GM12878 (cell line): ENCODE measurements around the gene GTF2F2. TPM values are rescaled to one million over a fixed set of nuclear protein-coding genes. Genes with fewer than 3 reads are reported as not detected.

Source experiments
- ASH2L ChIP-seq: fragments of 300-600, 200-600 bp; sonication (generic); IDR thresholded peaks from 2 replicates; pipeline ENCODE4 v1.6.1; 2017; ENCODE audit warnings: low read depth, mild to moderate bottlenecking, borderline replicate concordance
- ATF7 ChIP-seq: fragments of 450-650 bp; IDR thresholded peaks from 2 replicates; pipeline ENCODE4 v1.6.1; 2016; ENCODE audit warnings: low read depth, mild to moderate bottlenecking
- BACH1 ChIP-seq: fragments of 450-650 bp; IDR thresholded peaks from 2 replicates; pipeline ENCODE4 v1.6.1; 2017; ENCODE audit warnings: mild to moderate bottlenecking, borderline replicate concordance
- CBX3 ChIP-seq: fragments of 200-600 bp; sonication (generic); IDR thresholded peaks from 2 replicates; pipeline ENCODE4 v1.6.1; 2016; ENCODE audit warnings: low read depth, borderline replicate concordance
- CBX5 ChIP-seq: sonication (generic); IDR thresholded peaks from 2 replicates; pipeline ENCODE4 v1.6.1; 2016; ENCODE audit warnings: low read depth, moderate library complexity, mild to moderate bottlenecking, inconsistent platforms
- CHD1 ChIP-seq: IDR thresholded peaks from 2 replicates; pipeline ENCODE4 v1.6.1; 2012; ENCODE audit warnings: low read depth, low read length, improper control_type of control experiment
- ESRRA ChIP-seq: IDR thresholded peaks from 2 replicates; pipeline ENCODE4 v1.6.1; 2012; ENCODE audit warnings: mild to moderate bottlenecking, low read length, improper control_type of control experiment
- FOXK2 ChIP-seq: fragments of 450-650 bp; IDR thresholded peaks from 2 replicates; pipeline ENCODE4 v1.6.1; 2017; ENCODE audit warnings: mild to moderate bottlenecking, moderate library complexity
- GATAD2B ChIP-seq: fragments of 450-650 bp; conservative IDR thresholded peaks from 2 replicates; pipeline ENCODE4 v1.6.1; 2017; ENCODE audit warnings: low read depth, mild to moderate bottlenecking, moderate library complexity
- JUND ChIP-seq: IDR thresholded peaks from 2 replicates; pipeline ENCODE4 v1.6.1; 2012; ENCODE audit warnings: low read depth, mild to moderate bottlenecking, low read length, improper control_type of control experiment, moderate library complexity
- MTA3 ChIP-seq: IDR thresholded peaks from 2 replicates; pipeline ENCODE4 v1.6.1; 2012; ENCODE audit warnings: low read length, inconsistent platforms, borderline replicate concordance
- PAX8 ChIP-seq: fragments of 450-650 bp; IDR thresholded peaks from 2 replicates; pipeline ENCODE4 v1.6.1; 2017; ENCODE audit warnings: mild to moderate bottlenecking, moderate library complexity
- RFX5 ChIP-seq: IDR thresholded peaks from 2 replicates; pipeline ENCODE4 v1.6.1; 2011; ENCODE audit warnings: low read depth, low read length, improper control_type of control experiment
- SIX5 ChIP-seq: IDR thresholded peaks from 2 replicates; pipeline ENCODE4 v1.6.1; 2011; ENCODE audit warnings: mild to moderate bottlenecking, low read depth, low read length, moderate library complexity; ENCODE audit not compliant: severe bottlenecking
- SRF ChIP-seq, 2 experiments: IDR thresholded peaks; 2 replicates each; pipeline ENCODE4 v1.6.1; 2011; ENCODE audit warnings: low read depth in 2 of 2, low read length in 2 of 2, mild to moderate bottlenecking in 1 of 2, moderate library complexity in 1 of 2
- SUZ12 ChIP-seq: fragments of 200-600 bp; sonication (generic); IDR thresholded peaks from one replicate; pipeline ENCODE4 v1.6.1; 2018; ENCODE audit warnings: antibody characterized with exemption, mild to moderate bottlenecking; ENCODE audit not compliant: unreplicated experiment
- TCF7 ChIP-seq: IDR thresholded peaks from 2 replicates; pipeline ENCODE4 v1.6.1; 2014; ENCODE audit warnings: antibody characterized with exemption, borderline replicate concordance
- ZNF207 ChIP-seq: fragments of 450-650 bp; IDR thresholded peaks from 2 replicates; pipeline ENCODE4 v1.6.1; 2014; ENCODE audit warnings: antibody characterized with exemption, mild to moderate bottlenecking, borderline replicate concordance
- polyA plus RNA-seq, 11 experiments: library from polyadenylated mRNA; depleted of rRNA in 4 of 11; unstranded in 6 of 11; stranded (reverse) in 5 of 11; fragments of >200 nt; fragmentation: Nextera tagmentation in 4 of 11; fragmentation: Illumina TruSeq in 1 of 11; extraction: Ambion mirVana in 4 of 11; extraction: Trizol in 1 of 11; gene quantifications; 1 replicate in 1 of 11; 2 replicates in 10 of 11; pipeline versions ENCODE4 v1.2.1 to v1.2.3, GENCODE V29; 2011 to 2016; ENCODE audit warnings: inconsistent platforms in 2 of 11, missing spikeins in 2 of 11, low read depth in 1 of 11
- total RNA-seq, 4 experiments: library from RNA; depleted of rRNA in 3 of 4; stranded (reverse); fragments of >200 nt in 3 of 4; fragmentation: Illumina TruSeq in 1 of 4; extraction: Trizol in 1 of 4; gene quantifications; 2 replicates each; pipeline versions ENCODE4 v1.2.1 to v1.2.3, GENCODE V29; 2013 to 2021
- TF ChIP-seq, protein P1 (sequence below): fragments of 450-650 bp; IDR thresholded peaks from 2 replicates; pipeline ENCODE4 v1.6.1; 2017; ENCODE audit warnings: antibody characterized with exemption, mild to moderate bottlenecking, moderate library complexity
- TF ChIP-seq, protein P2 (sequence below): fragments of 450-650 bp; IDR thresholded peaks from 2 replicates; pipeline ENCODE4 v1.6.1; 2017; ENCODE audit warnings: mild to moderate bottlenecking
- TF ChIP-seq, protein P3 (sequence below): IDR thresholded peaks from 2 replicates; pipeline ENCODE4 v1.6.1; 2012; ENCODE audit warnings: low read length, inconsistent platforms
- TF ChIP-seq, protein P4 (sequence below): fragments of 450-650 bp; IDR thresholded peaks from 2 replicates; pipeline ENCODE4 v1.6.1; 2018; ENCODE audit warnings: mild to moderate bottlenecking, low read depth, moderate library complexity; ENCODE audit not compliant: partially characterized antibody
- TF ChIP-seq, protein P5 (sequence below): fragments of 450-650 bp; IDR thresholded peaks from 2 replicates; pipeline ENCODE4 v1.6.1; 2016; ENCODE audit warnings: mild to moderate bottlenecking

GTF2F2 gene
- total and polyA plus RNA-seq, 10 of the 15 experiments (the other 5 are each of a cell fraction or from before 2014, with no cell fraction given): 14.5 to 30.8 (median 22.6) TPM

DNA sequence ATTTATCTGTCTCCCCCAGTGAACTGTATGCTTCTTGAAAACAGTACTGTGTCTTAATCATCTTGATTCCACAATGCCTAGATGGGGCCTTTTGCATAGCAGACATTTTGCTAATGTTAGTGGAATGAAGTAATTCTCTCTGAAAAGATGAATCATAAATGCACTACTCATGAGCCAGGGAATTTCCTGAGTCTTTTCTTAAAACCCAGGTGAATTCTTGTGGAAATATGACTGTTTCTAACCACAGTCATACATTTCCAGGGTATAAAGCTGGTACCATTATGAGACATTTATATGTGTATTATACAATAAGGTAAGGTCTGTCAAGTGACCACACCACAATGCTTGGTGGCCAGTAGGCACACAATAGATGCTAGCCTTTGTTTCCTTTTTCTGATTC lies 86.0 kb downstream of the GTF2F2 start (continued):
- TF ChIP-seq, protein P1, sequence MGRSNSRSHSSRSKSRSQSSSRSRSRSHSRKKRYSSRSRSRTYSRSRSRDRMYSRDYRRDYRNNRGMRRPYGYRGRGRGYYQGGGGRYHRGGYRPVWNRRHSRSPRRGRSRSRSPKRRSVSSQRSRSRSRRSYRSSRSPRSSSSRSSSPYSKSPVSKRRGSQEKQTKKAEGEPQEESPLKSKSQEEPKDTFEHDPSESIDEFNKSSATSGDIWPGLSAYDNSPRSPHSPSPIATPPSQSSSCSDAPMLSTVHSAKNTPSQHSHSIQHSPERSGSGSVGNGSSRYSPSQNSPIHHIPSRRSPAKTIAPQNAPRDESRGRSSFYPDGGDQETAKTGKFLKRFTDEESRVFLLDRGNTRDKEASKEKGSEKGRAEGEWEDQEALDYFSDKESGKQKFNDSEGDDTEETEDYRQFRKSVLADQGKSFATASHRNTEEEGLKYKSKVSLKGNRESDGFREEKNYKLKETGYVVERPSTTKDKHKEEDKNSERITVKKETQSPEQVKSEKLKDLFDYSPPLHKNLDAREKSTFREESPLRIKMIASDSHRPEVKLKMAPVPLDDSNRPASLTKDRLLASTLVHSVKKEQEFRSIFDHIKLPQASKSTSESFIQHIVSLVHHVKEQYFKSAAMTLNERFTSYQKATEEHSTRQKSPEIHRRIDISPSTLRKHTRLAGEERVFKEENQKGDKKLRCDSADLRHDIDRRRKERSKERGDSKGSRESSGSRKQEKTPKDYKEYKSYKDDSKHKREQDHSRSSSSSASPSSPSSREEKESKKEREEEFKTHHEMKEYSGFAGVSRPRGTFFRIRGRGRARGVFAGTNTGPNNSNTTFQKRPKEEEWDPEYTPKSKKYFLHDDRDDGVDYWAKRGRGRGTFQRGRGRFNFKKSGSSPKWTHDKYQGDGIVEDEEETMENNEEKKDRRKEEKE: no peak
- TF ChIP-seq, protein P2, sequence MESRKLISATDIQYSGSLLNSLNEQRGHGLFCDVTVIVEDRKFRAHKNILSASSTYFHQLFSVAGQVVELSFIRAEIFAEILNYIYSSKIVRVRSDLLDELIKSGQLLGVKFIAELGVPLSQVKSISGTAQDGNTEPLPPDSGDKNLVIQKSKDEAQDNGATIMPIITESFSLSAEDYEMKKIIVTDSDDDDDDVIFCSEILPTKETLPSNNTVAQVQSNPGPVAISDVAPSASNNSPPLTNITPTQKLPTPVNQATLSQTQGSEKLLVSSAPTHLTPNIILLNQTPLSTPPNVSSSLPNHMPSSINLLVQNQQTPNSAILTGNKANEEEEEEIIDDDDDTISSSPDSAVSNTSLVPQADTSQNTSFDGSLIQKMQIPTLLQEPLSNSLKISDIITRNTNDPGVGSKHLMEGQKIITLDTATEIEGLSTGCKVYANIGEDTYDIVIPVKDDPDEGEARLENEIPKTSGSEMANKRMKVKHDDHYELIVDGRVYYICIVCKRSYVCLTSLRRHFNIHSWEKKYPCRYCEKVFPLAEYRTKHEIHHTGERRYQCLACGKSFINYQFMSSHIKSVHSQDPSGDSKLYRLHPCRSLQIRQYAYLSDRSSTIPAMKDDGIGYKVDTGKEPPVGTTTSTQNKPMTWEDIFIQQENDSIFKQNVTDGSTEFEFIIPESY: no peak
- TF ChIP-seq FOXK2 (no peak), SUZ12 (no peak), SRF (IDR thresholded peaks at IDR 0.05; ENCODE audit: low read depth in 2 of 2, low read length in 2 of 2) (no peak), RFX5 (no peak), JUND (no peak), ESRRA (no peak), TCF7 (peak; percentile 65; the same call in 1 of the 2 replicates), BACH1 (no peak), CBX3 (no peak), MTA3 (peak; percentile 81), ASH2L (no peak), ATF7 (peak; percentile 64), CBX5 (no peak), ZNF207 (no peak), CHD1 (no peak), GATAD2B (no peak), SIX5 (no peak), PAX8 (no peak)
- TF ChIP-seq, protein P3, sequence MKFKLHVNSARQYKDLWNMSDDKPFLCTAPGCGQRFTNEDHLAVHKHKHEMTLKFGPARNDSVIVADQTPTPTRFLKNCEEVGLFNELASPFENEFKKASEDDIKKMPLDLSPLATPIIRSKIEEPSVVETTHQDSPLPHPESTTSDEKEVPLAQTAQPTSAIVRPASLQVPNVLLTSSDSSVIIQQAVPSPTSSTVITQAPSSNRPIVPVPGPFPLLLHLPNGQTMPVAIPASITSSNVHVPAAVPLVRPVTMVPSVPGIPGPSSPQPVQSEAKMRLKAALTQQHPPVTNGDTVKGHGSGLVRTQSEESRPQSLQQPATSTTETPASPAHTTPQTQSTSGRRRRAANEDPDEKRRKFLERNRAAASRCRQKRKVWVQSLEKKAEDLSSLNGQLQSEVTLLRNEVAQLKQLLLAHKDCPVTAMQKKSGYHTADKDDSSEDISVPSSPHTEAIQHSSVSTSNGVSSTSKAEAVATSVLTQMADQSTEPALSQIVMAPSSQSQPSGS: peak; percentile 86; the same call in 1 of the 2 replicates
- TF ChIP-seq, protein P4, sequence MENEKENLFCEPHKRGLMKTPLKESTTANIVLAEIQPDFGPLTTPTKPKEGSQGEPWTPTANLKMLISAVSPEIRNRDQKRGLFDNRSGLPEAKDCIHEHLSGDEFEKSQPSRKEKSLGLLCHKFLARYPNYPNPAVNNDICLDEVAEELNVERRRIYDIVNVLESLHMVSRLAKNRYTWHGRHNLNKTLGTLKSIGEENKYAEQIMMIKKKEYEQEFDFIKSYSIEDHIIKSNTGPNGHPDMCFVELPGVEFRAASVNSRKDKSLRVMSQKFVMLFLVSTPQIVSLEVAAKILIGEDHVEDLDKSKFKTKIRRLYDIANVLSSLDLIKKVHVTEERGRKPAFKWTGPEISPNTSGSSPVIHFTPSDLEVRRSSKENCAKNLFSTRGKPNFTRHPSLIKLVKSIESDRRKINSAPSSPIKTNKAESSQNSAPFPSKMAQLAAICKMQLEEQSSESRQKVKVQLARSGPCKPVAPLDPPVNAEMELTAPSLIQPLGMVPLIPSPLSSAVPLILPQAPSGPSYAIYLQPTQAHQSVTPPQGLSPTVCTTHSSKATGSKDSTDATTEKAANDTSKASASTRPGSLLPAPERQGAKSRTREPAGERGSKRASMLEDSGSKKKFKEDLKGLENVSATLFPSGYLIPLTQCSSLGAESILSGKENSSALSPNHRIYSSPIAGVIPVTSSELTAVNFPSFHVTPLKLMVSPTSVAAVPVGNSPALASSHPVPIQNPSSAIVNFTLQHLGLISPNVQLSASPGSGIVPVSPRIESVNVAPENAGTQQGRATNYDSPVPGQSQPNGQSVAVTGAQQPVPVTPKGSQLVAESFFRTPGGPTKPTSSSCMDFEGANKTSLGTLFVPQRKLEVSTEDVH: no peak
- TF ChIP-seq, protein P5, sequence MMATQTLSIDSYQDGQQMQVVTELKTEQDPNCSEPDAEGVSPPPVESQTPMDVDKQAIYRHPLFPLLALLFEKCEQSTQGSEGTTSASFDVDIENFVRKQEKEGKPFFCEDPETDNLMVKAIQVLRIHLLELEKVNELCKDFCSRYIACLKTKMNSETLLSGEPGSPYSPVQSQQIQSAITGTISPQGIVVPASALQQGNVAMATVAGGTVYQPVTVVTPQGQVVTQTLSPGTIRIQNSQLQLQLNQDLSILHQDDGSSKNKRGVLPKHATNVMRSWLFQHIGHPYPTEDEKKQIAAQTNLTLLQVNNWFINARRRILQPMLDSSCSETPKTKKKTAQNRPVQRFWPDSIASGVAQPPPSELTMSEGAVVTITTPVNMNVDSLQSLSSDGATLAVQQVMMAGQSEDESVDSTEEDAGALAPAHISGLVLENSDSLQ: no peak
